ENCODE data around the gene NOXA1. TPM values are rescaled to one million over a fixed set of nuclear protein-coding genes. Genes with fewer than 3 reads are reported as not detected.

NOXA1 gene
- total and polyA plus RNA-seq, 4 donors, result 1.3 to 3.6 (median 2.4) TPM

DNA sequence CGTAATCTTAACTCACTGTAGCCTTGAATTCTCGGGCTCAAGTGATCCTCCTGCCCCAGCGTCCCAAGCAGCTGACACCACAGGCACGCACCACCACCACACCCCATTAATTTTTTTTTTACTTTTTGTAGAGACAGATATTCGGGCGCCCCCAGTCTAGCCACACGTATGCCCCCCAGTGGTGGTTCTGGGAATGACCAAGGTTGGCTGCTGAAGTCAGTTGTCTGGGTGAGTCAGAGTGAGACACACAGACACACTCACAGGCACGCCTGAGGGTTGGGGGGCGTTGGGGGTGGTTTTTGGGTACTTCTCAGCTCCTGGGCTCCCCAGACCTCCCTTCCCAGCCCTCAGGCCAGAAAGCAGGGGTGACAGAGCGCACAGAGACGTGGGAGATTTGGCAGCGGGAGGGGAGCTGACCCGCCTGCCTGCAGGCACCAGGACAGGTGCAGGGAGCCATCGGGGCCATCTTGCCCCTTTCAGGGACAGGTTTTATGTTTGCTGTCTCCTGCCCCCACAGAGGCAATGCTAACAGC lies 22.1 kb downstream of the NOXA1 start:
- no peak for TF ChIP-seq HNF4A (conservative IDR thresholded peaks at IDR 0.05)
- TF ChIP-seq FOXA1 (IDR thresholded peaks at IDR 0.05), result no peak
- TF ChIP-seq RAD21 (IDR thresholded peaks at IDR 0.05), result peak; percentile 81 to 87
- TF ChIP-seq, protein P1, sequence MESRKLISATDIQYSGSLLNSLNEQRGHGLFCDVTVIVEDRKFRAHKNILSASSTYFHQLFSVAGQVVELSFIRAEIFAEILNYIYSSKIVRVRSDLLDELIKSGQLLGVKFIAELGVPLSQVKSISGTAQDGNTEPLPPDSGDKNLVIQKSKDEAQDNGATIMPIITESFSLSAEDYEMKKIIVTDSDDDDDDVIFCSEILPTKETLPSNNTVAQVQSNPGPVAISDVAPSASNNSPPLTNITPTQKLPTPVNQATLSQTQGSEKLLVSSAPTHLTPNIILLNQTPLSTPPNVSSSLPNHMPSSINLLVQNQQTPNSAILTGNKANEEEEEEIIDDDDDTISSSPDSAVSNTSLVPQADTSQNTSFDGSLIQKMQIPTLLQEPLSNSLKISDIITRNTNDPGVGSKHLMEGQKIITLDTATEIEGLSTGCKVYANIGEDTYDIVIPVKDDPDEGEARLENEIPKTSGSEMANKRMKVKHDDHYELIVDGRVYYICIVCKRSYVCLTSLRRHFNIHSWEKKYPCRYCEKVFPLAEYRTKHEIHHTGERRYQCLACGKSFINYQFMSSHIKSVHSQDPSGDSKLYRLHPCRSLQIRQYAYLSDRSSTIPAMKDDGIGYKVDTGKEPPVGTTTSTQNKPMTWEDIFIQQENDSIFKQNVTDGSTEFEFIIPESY (IDR thresholded peaks at IDR 0.05), result no peak
- TF ChIP-seq NR2F2 (IDR thresholded peaks at IDR 0.05), result peak; percentile 10
- TF ChIP-seq JUND (IDR thresholded peaks at IDR 0.05), result peak; percentile 36 to 48
- TF ChIP-seq TAF1 (conservative IDR thresholded peaks at IDR 0.05), result no peak
- TF ChIP-seq, protein P2, sequence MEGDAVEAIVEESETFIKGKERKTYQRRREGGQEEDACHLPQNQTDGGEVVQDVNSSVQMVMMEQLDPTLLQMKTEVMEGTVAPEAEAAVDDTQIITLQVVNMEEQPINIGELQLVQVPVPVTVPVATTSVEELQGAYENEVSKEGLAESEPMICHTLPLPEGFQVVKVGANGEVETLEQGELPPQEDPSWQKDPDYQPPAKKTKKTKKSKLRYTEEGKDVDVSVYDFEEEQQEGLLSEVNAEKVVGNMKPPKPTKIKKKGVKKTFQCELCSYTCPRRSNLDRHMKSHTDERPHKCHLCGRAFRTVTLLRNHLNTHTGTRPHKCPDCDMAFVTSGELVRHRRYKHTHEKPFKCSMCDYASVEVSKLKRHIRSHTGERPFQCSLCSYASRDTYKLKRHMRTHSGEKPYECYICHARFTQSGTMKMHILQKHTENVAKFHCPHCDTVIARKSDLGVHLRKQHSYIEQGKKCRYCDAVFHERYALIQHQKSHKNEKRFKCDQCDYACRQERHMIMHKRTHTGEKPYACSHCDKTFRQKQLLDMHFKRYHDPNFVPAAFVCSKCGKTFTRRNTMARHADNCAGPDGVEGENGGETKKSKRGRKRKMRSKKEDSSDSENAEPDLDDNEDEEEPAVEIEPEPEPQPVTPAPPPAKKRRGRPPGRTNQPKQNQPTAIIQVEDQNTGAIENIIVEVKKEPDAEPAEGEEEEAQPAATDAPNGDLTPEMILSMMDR (IDR thresholded peaks at IDR 0.05; ENCODE audit: low read depth, low read length, missing input control), result peak; percentile 82
- TF ChIP-seq GABPA (IDR thresholded peaks at IDR 0.05 in 1 of 2, conservative IDR thresholded peaks at IDR 0.05 in 1 of 2), result no peak
- no peak for TF ChIP-seq SP1 (IDR thresholded peaks at IDR 0.05)
- no peak for TF ChIP-seq RXRA (IDR thresholded peaks at IDR 0.05)
- TF ChIP-seq, protein P3, sequence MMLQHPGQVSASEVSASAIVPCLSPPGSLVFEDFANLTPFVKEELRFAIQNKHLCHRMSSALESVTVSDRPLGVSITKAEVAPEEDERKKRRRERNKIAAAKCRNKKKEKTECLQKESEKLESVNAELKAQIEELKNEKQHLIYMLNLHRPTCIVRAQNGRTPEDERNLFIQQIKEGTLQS (IDR thresholded peaks at IDR 0.05), result no peak
- no peaks in the 10 kb centered on the region for H3K27me3 ChIP-seq (ENCODE audit: control insufficient read depth in 4 of 4, insufficient read depth in 4 of 4, low read length in 3 of 4)
- no peak overlapping the region for H3K27ac ChIP-seq (ENCODE audit: low read depth in 1 of 2, low read length in 2 of 2)
- WGBS, result 11% methylated on average over 14 of the region's 14 CpGs
- peak; percentile 85 for DNase-seq (ENCODE audit: low spot score)
- no peaks in the 10 kb centered on the region for H3K9me3 ChIP-seq (ENCODE audit: control insufficient read depth in 4 of 4, low read length in 3 of 4)
- H3K36me3 ChIP-seq (ENCODE audit: control insufficient read depth in 4 of 4, insufficient read depth in 3 of 4, low read depth in 1 of 4, low read length in 3 of 4), result peaks cover 0 to 4% (median 2%) of the 10 kb centered on the region in 4 donors
- H3K4me3 ChIP-seq (ENCODE audit: low read depth in 1 of 3, low read length in 3 of 3), result no peak overlapping the region
- no peak overlapping the region for H3K9ac ChIP-seq (ENCODE audit: low read depth in 1 of 2, low read length in 2 of 2)
- peaks cover 4 to 14% (median 12%) of the 10 kb centered on the region in 4 donors for H3K4me1 ChIP-seq (ENCODE audit: control insufficient read depth in 4 of 4, insufficient read depth in 4 of 4, low read length in 3 of 4)

DNA sequence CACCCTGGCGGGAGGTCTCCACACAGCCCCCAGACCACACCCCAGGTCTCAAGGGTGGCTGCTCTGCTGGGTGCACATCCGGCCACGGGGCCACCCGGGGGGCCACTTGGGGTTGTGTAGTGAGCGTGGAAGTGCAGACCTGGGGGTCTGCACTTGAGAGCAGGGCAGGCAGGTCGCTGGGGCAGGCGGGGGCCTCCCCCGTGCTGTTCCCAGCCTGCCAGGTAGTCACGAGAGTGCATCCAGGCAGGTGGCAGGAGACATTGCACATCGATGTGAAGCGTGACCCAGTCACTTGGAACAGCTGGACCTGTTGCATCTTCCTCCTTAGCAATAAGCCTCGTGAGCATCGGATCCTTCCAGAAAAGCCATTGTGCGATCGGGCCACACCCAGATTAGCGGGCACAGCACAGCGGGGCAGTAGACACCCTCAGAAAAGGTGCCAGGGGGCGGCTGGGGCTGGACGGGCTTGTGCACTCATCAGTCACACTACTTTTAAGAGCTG lies 22.8 kb downstream of the NOXA1 start:
- peaks cover 0 to 4% (median 2%) of the 10 kb centered on the region in 4 donors for H3K36me3 ChIP-seq (ENCODE audit: control insufficient read depth in 4 of 4, insufficient read depth in 3 of 4, low read depth in 1 of 4, low read length in 3 of 4)
- no peak overlapping the region for H3K27ac ChIP-seq (ENCODE audit: low read depth in 1 of 2, low read length in 2 of 2)
- WGBS, result 54% methylated on average over 19 of the region's 19 CpGs
- H3K27me3 ChIP-seq (ENCODE audit: control insufficient read depth in 4 of 4, insufficient read depth in 4 of 4, low read length in 3 of 4), result no peaks in the 10 kb centered on the region
- no peak for DNase-seq (ENCODE audit: low spot score)
- H3K4me3 ChIP-seq (ENCODE audit: low read depth in 1 of 3, low read length in 3 of 3), result no peak overlapping the region
- no peak overlapping the region for H3K9ac ChIP-seq (ENCODE audit: low read depth in 1 of 2, low read length in 2 of 2)
- TF ChIP-seq, protein P3 (IDR thresholded peaks at IDR 0.05), result no peak
- no peak for TF ChIP-seq SP1 (IDR thresholded peaks at IDR 0.05)
- TF ChIP-seq, protein P2 (IDR thresholded peaks at IDR 0.05; ENCODE audit: low read depth, low read length, missing input control), result no peak
- no peak for TF ChIP-seq YY1 (IDR thresholded peaks at IDR 0.05)
- no peak for TF ChIP-seq RXRA (IDR thresholded peaks at IDR 0.05)
- no peak for TF ChIP-seq TAF1 (conservative IDR thresholded peaks at IDR 0.05)
- no peak for TF ChIP-seq FOXA2 (IDR thresholded peaks at IDR 0.05)
- TF ChIP-seq GABPA (IDR thresholded peaks at IDR 0.05 in 1 of 2, conservative IDR thresholded peaks at IDR 0.05 in 1 of 2), result no peak
- TF ChIP-seq JUND (IDR thresholded peaks at IDR 0.05), result no peak
- TF ChIP-seq FOXA1 (IDR thresholded peaks at IDR 0.05), result no peak
- no peak for TF ChIP-seq NR2F2 (IDR thresholded peaks at IDR 0.05)
- TF ChIP-seq, protein P4, sequence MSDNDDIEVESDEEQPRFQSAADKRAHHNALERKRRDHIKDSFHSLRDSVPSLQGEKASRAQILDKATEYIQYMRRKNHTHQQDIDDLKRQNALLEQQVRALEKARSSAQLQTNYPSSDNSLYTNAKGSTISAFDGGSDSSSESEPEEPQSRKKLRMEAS (IDR thresholded peaks at IDR 0.05), result no peak
- TF ChIP-seq, protein P5, sequence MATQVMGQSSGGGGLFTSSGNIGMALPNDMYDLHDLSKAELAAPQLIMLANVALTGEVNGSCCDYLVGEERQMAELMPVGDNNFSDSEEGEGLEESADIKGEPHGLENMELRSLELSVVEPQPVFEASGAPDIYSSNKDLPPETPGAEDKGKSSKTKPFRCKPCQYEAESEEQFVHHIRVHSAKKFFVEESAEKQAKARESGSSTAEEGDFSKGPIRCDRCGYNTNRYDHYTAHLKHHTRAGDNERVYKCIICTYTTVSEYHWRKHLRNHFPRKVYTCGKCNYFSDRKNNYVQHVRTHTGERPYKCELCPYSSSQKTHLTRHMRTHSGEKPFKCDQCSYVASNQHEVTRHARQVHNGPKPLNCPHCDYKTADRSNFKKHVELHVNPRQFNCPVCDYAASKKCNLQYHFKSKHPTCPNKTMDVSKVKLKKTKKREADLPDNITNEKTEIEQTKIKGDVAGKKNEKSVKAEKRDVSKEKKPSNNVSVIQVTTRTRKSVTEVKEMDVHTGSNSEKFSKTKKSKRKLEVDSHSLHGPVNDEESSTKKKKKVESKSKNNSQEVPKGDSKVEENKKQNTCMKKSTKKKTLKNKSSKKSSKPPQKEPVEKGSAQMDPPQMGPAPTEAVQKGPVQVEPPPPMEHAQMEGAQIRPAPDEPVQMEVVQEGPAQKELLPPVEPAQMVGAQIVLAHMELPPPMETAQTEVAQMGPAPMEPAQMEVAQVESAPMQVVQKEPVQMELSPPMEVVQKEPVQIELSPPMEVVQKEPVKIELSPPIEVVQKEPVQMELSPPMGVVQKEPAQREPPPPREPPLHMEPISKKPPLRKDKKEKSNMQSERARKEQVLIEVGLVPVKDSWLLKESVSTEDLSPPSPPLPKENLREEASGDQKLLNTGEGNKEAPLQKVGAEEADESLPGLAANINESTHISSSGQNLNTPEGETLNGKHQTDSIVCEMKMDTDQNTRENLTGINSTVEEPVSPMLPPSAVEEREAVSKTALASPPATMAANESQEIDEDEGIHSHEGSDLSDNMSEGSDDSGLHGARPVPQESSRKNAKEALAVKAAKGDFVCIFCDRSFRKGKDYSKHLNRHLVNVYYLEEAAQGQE (IDR thresholded peaks at IDR 0.05), result no peak
- TF ChIP-seq EGR1 (IDR thresholded peaks at IDR 0.05; ENCODE audit: low read depth in 2 of 2), result no peak
- peaks cover 4 to 14% (median 12%) of the 10 kb centered on the region in 4 donors for H3K4me1 ChIP-seq (ENCODE audit: control insufficient read depth in 4 of 4, insufficient read depth in 4 of 4, low read length in 3 of 4)
- H3K9me3 ChIP-seq (ENCODE audit: control insufficient read depth in 4 of 4, low read length in 3 of 4), result no peaks in the 10 kb centered on the region

Data from liver (tissue), 9 donors.